ENCODE measurements around the gene SH3PXD2A. TPM values are rescaled to one million over a fixed set of nuclear protein-coding genes. Genes with fewer than 3 reads are reported as not detected.

SH3PXD2A gene
- total RNA-seq, 1 donor from 2014 or later: 17.3 TPM

DNA sequence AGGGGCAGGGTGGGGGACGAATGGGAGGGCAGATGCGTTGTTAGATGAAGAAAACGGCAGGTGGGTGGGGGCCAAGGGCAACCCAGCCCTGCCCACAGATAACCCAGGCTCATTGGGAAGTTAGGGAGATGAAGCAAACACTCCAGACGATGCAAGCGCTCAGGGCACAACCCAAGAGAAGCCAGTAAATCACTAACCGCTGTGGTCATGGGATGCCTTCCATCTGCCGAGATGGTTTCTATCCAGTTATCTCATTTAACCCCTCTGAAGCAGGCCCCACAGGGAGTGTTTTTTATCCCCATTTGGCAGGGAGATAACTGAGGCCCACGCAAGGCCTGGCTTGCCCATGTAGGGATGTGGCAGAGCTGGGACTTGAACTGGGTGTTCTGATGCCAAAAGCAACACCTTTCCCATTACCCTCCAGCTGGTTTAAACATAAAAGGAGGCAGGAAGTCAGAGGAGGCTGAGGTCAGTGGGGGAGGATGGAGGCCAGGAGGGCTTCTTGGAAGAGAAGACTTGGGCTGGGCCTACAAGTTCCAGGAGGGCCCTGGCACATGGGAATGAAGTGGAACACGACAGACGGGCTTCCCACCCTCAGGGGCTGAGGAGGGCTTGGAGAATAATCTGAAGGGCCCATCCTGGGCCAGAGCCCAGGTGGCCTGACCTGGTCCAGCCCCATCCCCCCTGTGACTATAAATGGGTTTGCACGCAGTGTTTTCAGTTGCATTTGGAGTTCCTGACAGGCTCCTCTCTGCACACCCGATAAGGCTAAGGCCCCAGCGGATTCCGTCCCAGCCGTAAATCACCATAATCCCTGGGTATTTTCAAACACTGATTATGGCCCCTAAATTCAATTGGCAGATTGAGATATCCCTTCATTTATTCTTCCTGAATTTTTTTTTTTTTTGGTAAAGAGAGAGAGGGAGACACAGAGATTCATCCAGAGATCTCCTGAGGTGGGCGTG lies 281.0 kb downstream of the SH3PXD2A start:
- no peak overlapping the region for H3K27ac Mint-ChIP-seq (ENCODE audit: unreplicated experiment)
- no peak for TF ChIP-seq EZH2 (IDR thresholded peaks at IDR 0.05; ENCODE audit: insufficient read depth, low read length)
- TF ChIP-seq, protein P1, sequence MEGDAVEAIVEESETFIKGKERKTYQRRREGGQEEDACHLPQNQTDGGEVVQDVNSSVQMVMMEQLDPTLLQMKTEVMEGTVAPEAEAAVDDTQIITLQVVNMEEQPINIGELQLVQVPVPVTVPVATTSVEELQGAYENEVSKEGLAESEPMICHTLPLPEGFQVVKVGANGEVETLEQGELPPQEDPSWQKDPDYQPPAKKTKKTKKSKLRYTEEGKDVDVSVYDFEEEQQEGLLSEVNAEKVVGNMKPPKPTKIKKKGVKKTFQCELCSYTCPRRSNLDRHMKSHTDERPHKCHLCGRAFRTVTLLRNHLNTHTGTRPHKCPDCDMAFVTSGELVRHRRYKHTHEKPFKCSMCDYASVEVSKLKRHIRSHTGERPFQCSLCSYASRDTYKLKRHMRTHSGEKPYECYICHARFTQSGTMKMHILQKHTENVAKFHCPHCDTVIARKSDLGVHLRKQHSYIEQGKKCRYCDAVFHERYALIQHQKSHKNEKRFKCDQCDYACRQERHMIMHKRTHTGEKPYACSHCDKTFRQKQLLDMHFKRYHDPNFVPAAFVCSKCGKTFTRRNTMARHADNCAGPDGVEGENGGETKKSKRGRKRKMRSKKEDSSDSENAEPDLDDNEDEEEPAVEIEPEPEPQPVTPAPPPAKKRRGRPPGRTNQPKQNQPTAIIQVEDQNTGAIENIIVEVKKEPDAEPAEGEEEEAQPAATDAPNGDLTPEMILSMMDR (IDR thresholded peaks at IDR 0.05; ENCODE audit: insufficient read depth, low read depth, low read length): no peak

DNA sequence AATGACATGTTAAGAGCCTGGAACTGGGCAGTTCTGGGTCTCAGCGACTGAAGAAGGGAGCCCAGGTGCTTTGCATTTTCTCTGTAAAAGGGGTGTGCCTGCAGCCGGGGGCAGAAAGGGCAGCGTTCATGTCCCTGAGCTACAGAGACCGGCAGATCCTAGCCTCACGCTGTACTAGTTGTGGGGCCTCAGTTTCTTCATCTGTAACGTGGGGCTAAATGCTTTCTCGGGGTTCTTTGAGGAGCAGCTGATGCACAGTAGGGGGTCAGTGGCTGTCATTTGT lies 282.2 kb downstream of the SH3PXD2A start:
- Histone ChIP-seq H3K9me3 (ENCODE audit: insufficient read depth, low read depth, low read length) (no peaks in the 10 kb centered on the region), H3K36me3 (ENCODE audit: insufficient read depth, low read length) (no peaks in the 10 kb centered on the region), H3K4me2 (ENCODE audit: low read length) (no peak overlapping the region), H3K4me1 (ENCODE audit: insufficient read depth, low read length) (no peaks in the 10 kb centered on the region), H3K27me3 (ENCODE audit: insufficient read depth, low read length) (peaks cover 60% of the 10 kb centered on the region), H3K27ac (ENCODE audit: low read depth, low read length) (no peak overlapping the region), H4K20me1 (ENCODE audit: insufficient read depth, low read length) (no peaks in the 10 kb centered on the region), H3K79me2 (ENCODE audit: insufficient read depth, low read length) (no peaks in the 10 kb centered on the region), H3K9ac (ENCODE audit: low read length) (no peak overlapping the region), H3K4me3 (ENCODE audit: insufficient read depth, low read depth, low read length) (no peak overlapping the region), H2AFZ (ENCODE audit: low read depth, low read length) (no peak overlapping the region)
- DNase-seq (ENCODE audit: low read depth): no peak
- Mint-ChIP-seq H3K27ac (ENCODE audit: unreplicated experiment) (no peak overlapping the region), H3K36me3 (ENCODE audit: low read depth, unreplicated experiment) (peaks cover 3% of the 10 kb centered on the region), H3K27me3 (ENCODE audit: low read depth, unreplicated experiment) (peaks cover 74% of the 10 kb centered on the region), H3K4me3 (ENCODE audit: unreplicated experiment) (no peak overlapping the region), H3K4me1 (ENCODE audit: low read depth, unreplicated experiment) (no peaks in the 10 kb centered on the region), H3K9me3 (ENCODE audit: unreplicated experiment) (peaks cover 6% of the 10 kb centered on the region)
- FAIRE-seq: no peak
- no peak for TF ChIP-seq EZH2 (IDR thresholded peaks at IDR 0.05; ENCODE audit: insufficient read depth, low read length)
- TF ChIP-seq, protein P1 (IDR thresholded peaks at IDR 0.05; ENCODE audit: insufficient read depth, low read depth, low read length): no peak

More for the DNA sequence above, 281.0 kb downstream of the SH3PXD2A start:
- Mint-ChIP-seq H3K27me3 (ENCODE audit: low read depth, unreplicated experiment) (peaks cover 72% of the 10 kb centered on the region), H3K4me1 (ENCODE audit: low read depth, unreplicated experiment) (no peaks in the 10 kb centered on the region), H3K36me3 (ENCODE audit: low read depth, unreplicated experiment) (peaks cover 3% of the 10 kb centered on the region), H3K9me3 (ENCODE audit: unreplicated experiment) (peaks cover 3% of the 10 kb centered on the region), H3K4me3 (ENCODE audit: unreplicated experiment) (no peak overlapping the region)
- Histone ChIP-seq H3K79me2 (ENCODE audit: insufficient read depth, low read length) (no peaks in the 10 kb centered on the region), H3K9me3 (ENCODE audit: insufficient read depth, low read depth, low read length) (no peaks in the 10 kb centered on the region), H2AFZ (ENCODE audit: low read depth, low read length) (no peak overlapping the region), H3K4me2 (ENCODE audit: low read length) (no peak overlapping the region), H3K36me3 (ENCODE audit: insufficient read depth, low read length) (no peaks in the 10 kb centered on the region), H3K27me3 (ENCODE audit: insufficient read depth, low read length) (peaks cover 63% of the 10 kb centered on the region), H3K9ac (ENCODE audit: low read length) (no peak overlapping the region), H3K4me3 (ENCODE audit: insufficient read depth, low read depth, low read length) (no peak overlapping the region), H3K27ac (ENCODE audit: low read depth, low read length) (no peak overlapping the region), H3K4me1 (ENCODE audit: insufficient read depth, low read length) (no peaks in the 10 kb centered on the region), H4K20me1 (ENCODE audit: insufficient read depth, low read length) (no peaks in the 10 kb centered on the region)
- no peak for DNase-seq (ENCODE audit: low read depth)
- no peak for FAIRE-seq
